Medulla oblongata (tissue), 1 donor: ENCODE data around the gene NKD2.
A peak's percentile ranks its signal among the peaks of the same experiment; 100 is the strongest.

Experiments used
- DNase-seq: peaks from one replicate; pipeline ENCODE4 v3.0.0-alpha.2; 2015; ENCODE audit errors: extremely low spot score

Gene NKD2

GRCh38 chr5:1029945-1030625 lies 21.5 kb downstream of the NKD2 start:
- DNase-seq, result no peak

GRCh38 chr5:1030801-1031271 lies 22.2 kb downstream of the NKD2 start:
- DNase-seq, result no peak

GRCh38 chr5:1031306-1031959 lies 22.8 kb downstream of the NKD2 start:
- no peak for DNase-seq

- DNase-seq, result no peak
Measured at GRCh38 chr5:1032011-1032410, 23.4 kb downstream of the NKD2 start.

GRCh38 chr5:1032551-1033027 lies 24.0 kb downstream of the NKD2 start:
- DNase-seq, result no peak

- DNase-seq, result no peak
Measured at GRCh38 chr5:1033178-1033577, 24.6 kb downstream of the NKD2 start.

- peak; percentile 41 for DNase-seq
Measured at GRCh38 chr5:1033606-1034420, 25.2 kb downstream of the NKD2 start.

- DNase-seq, result no peak
Measured at GRCh38 chr5:1034421-1034905, 25.9 kb downstream of the NKD2 start.

- DNase-seq, result no peak
Measured at GRCh38 chr5:1034986-1035385, 26.4 kb downstream of the NKD2 start.

GRCh38 chr5:1035421-1036405 lies 27.1 kb downstream of the NKD2 start:
- no peak for DNase-seq

GRCh38 chr5:1036504-1037122 lies 28.0 kb downstream of the NKD2 start:
- DNase-seq, result no peak

- DNase-seq, result no peak
Measured at GRCh38 chr5:1037123-1037670, 28.6 kb downstream of the NKD2 start.

GRCh38 chr5:1037671-1038416 lies 29.2 kb downstream of the NKD2 start:
- no peak for DNase-seq

GRCh38 chr5:1038417-1039209 lies 30.0 kb downstream of the NKD2 start:
- DNase-seq, result no peak

GRCh38 chr5:1039210-1039548 lies 30.6 kb downstream of the NKD2 start:
- no peak for DNase-seq

- no peak for DNase-seq
Measured at GRCh38 chr5:1039706-1040260, 31.2 kb downstream of the NKD2 start.

GRCh38 chr5:1040571-1040970 lies 32.0 kb downstream of the NKD2 start:
- no peak for DNase-seq
